Stimulated activated CD4-positive, alpha-beta T cell treated with anti-CD3 and anti-CD28 coated beads, Interleukin-1b, Interleukin-23, amount 100 ng/mL, for 4 hours (primary cell): ENCODE results near the gene RIC3.

Experiments used
- DNase-seq, 2 donors: peaks; one replicate each; pipeline ENCODE4 v3.0.0-alpha.2; 2020; ENCODE audit warnings: low read depth in 2 of 2

The RIC3 gene

GRCh38 chr11:8102965-8103364 is 65.9 kb downstream of the RIC3 start:
- DNase-seq = no peak

DNA sequence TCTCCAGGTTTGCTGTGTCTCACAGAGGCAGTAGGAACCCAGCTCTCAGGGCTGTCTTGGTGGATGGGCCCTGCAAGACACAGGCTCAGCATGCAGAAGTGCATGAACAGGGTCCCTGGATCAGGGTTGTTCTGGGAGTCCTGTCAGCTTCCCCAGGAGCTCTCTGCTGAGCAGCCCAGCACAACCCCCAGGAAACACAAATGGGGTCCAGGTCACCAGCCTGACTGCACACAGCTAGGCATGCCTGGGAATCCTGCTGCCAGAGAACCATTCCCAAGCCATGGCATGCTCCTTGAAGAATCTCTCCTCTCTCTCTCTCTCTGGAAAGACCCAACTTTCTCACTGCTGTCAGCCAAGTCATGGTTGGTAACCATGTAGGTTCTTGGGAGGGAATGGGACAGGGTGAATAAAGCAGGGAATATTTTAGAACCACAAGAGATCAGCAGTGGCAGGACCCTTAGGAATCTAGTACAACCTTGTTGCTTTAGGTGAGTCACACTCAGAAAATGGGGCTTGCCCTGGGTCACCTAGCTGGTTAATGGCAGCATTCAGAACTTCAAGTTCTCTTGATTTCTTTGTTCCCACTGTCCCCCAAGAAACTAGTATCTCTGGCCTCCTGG is 66.4 kb downstream of the RIC3 start:
- no peak for DNase-seq

GRCh38 chr11:8101421-8101820 is 67.4 kb downstream of the RIC3 start:
- no peak for DNase-seq

DNA sequence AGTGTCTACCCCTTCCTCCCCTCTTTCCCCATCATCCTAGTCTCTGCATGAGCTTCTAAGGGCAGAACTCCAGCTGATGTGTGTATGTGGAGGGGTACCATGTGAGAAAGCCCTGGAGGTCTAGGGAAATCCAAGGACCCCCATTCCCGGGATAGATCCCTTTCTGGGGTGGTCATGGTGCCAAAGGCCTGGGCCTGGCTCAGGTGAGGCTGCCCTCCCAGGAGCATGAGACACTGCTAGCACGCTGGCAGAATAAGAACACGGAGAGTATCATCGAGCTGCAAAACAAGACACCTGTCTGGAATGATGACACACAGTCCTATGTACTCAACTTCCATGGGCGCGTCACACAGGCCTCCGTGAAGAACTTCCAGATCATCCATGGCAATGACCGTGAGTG is 68.2 kb downstream of the RIC3 start:
- DNase-seq = no peak

- DNase-seq = no peak
Observed at GRCh38 chr11:8100158-8100557, 68.7 kb downstream of the RIC3 start.

DNA sequence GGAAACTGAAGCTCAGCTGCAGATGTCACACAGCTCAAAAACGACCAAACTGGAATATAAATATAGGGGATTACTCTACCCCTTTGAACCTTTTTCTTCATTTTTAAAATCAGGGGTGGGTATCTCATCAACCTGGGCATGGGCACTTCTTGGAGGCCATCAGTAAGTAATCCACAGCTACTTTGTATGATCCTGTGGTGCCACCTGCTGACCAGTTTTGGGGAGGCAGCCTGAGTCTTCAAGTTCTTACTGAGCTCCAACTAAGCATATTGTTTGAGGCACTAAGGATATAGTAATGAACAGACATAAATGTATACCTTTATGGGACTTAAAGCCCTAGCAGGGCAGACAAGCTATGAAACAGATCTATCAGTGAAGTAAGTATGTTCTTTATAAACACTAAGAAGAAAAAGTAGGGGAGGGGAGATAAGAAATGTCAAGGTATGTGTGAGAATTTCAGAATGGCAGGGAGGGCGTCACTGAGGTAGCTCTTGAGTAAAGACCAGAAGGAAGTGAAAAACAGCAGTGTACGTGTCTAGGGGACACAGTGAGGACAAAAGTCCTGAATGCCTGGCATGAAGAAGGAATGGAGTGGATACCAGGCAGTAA is 69.4 kb downstream of the RIC3 start:
- DNase-seq = peak; percentile 62 to 69

DNA sequence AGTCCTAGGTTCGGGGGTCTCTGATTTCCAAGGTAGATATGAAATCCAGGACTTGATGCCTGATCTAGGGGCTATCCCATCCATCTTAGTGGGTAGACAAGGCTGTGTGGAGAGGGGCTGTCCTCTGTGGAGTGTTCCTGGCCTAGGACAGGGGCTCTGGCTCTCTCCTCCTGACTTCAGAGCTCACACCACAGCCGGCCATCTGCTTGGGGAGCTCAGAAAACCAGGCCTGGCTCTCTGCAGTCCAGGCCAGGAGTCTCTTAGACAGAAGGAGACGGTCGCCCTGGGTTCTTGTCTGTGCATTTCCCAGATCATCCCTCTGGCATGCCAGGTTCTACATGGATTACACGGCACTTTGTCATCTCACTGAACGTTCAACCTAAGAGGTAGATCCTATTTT is 69.9 kb downstream of the RIC3 start:
- DNase-seq = no peak

- DNase-seq = no peak
Observed at GRCh38 chr11:8098361-8098760, 70.5 kb downstream of the RIC3 start.

DNA sequence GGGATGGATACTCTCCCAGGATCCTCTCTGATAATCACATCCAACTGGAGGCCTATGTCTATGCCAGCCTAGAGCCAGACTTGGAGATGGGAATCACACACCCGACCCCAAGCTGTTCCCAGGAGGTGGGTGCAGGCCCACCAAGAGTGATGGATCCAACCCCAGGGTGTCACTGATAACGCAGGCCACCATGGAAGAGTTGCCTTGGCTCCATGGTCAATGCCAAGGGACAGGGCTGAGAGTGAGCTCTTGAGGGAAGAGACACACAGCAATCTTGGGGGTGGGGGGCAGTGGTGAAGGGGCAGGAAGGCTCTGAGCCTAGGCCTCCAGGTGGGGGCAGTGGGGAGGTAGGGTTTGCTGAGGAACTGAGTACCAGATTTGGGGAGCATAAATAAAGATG is 70.9 kb downstream of the RIC3 start:
- DNase-seq = no peak

DNA sequence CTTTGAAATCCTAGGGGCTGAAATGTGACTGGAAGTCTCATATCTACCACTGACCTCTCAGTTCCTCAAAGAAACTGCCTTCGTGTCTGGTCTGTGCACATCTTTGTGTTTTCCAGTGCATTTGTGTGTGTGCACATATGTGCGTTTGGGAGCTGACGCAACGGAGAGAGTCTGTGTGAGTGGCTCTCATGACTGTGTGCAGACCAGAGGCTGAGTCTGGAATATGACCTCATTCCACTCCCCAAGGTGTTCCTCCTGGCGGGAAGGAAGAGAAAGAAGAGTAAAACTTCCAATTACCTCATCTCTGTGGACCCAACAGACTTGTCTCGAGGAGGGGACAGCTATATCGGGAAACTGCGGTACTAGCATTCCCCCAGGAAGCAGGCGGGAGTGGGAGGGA is 71.4 kb downstream of the RIC3 start:
- no peak for DNase-seq

GRCh38 chr11:8097062-8097461 is 71.8 kb downstream of the RIC3 start:
- no peak for DNase-seq

DNA sequence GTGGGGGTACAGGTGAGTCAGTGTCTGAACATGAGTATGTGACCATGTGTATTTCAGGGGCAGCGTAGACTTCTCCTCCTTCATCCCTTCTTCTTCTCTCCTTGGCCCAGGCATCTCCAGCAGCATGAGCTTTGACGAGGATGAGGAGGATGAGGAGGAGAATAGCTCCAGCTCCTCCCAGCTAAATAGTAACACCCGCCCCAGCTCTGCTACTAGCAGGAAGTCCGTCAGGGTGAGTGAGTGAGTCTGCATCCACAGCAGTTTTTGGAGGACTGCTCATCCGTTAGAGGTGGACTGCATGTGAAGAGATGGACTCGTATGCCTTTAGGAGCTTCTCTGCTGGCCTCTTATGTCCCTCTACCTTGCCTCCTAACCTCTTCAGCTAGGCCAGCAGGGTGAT is 72.2 kb downstream of the RIC3 start:
- no peak for DNase-seq

GRCh38 chr11:8095806-8096522 is 72.9 kb downstream of the RIC3 start:
- no peak for DNase-seq

DNA sequence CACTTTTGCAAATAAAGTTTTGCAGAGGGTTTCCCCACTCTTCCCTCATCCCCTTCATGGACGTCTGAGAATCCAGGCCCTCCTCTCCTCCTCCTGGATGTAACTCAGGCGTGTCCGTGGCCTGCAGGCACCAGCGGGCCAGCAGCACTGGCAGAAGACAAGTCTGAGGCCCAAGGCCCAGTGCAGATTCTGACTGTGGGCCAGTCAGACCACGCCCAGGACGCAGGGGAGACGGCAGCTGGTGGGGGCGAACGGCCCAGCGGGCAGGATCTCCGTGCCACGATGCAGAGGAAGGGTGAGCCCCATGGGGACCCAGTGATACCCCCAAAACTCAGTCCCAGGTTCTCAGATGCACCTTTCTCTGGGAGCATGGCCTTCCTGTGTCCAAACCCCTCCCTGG is 73.5 kb downstream of the RIC3 start:
- no peak for DNase-seq

- DNase-seq = no peak
Observed at GRCh38 chr11:8094656-8095055, 74.2 kb downstream of the RIC3 start.

DNA sequence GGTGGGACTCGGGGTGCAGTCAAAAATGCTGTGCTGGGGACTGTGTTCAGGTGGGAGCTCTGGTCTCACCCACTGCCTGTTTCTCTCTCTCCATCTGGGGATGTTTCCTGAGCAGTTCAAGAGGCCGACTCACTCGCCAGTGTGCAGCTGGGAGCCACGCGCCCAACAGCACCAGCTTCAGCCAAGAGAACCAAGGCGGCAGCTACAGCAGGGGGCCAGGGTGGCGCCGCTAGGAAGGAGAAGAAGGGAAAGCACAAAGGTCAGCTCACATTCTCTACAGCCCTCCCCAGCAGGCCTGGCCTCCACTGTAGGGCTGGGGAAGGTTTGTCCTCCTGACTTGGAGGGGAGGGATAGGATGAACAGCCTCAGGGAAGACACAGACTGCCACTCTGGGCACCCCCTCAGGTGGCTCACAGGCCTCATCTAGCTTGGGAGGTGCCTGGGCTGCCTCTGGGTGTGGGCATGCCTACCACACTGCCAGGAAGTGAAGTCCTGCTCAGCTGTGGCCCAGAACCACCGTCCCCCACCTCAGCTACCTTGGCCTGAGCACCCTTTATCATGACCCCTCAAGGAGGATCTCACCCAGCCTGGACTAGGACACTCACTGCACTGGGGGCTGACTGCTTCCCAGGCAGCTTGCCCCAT is 74.8 kb downstream of the RIC3 start:
- no peak for DNase-seq

GRCh38 chr11:8092587-8093424 is 76.0 kb downstream of the RIC3 start:
- peak in 1 of 2 donors; percentile 25 for DNase-seq

GRCh38 chr11:8091721-8092120 is 77.1 kb downstream of the RIC3 start:
- DNase-seq = no peak

DNA sequence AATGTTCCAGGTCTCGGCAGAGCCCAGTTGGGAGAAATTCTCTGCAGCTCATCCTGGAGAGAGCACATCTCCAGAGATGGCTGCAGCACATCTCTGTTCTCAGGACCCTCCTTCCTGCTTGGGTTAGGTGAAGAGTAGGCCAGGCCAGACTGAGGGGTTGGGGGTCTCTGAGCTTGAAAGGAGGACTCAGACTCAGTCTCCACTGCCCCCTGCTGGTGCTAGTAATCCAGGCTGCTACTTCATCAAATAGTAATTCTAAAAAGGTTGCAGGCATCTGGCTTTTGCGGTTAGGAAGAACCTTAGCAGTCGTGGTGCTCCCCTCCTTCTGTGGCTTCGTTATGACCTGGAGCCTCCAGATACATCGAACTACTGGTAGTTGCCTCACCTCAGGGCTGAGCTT is 78.1 kb downstream of the RIC3 start:
- peak in 1 of 2 donors; percentile 9 for DNase-seq

DNA sequence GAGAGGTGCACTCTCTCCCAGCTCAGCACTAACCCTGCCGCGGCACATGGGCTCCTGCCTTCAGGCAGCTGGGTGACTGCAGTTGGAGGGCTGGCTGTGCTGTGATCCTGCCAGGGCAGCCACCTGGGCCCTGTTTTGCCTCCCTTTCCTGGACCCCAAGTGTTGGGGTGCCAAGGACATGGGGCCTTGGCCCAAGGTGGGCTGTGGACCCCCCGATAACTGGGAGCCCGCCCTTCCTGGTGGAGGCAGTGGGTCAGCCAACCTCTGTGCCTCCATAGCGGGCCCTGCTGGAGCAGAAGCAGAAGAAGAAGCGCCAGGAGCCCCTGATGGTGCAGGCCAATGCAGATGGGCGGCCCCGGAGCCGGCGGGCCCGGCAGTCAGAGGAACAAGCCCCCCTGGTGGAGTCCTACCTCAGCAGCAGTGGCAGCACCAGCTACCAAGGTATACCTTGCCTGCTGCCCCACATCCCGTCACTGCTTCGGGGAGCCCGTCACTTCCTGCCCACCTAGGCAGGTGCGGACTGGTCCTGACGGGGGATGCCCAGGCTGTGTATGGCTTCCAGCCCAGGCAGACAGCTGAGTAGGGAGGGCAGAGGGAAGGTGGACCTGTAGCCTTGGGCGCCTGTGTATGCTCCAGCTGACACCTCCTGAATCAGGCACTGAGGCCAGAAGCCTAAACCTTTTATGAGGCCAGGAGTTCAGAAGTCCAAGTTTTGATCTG is 78.9 kb downstream of the RIC3 start:
- DNase-seq = no peak

- DNase-seq = no peak
Observed at GRCh38 chr11:8087756-8088155, 81.1 kb downstream of the RIC3 start.
